Measurements from ENCODE around the gene ALDH5A1.

DNA sequence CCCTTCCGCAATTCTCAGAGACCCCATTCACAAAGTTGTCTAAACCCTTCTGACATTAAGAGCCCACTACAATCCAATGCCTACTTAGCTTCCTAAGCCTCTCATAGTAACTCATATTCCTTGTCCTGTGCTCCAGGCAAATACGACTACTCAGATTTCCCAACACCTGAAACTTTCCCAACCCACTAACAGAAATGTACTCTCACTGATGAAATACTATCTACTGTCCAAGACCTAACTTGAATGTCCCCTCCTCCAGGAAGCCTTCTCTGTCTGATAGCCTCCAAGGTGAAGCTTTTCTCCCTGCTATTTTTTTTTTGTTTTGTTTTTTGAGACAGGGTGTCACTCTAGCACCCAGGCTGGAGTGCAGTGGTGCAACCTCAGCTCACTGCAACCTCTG lies 35.8 kb upstream of the ALDH5A1 start:
- TF ChIP-seq, protein P1, sequence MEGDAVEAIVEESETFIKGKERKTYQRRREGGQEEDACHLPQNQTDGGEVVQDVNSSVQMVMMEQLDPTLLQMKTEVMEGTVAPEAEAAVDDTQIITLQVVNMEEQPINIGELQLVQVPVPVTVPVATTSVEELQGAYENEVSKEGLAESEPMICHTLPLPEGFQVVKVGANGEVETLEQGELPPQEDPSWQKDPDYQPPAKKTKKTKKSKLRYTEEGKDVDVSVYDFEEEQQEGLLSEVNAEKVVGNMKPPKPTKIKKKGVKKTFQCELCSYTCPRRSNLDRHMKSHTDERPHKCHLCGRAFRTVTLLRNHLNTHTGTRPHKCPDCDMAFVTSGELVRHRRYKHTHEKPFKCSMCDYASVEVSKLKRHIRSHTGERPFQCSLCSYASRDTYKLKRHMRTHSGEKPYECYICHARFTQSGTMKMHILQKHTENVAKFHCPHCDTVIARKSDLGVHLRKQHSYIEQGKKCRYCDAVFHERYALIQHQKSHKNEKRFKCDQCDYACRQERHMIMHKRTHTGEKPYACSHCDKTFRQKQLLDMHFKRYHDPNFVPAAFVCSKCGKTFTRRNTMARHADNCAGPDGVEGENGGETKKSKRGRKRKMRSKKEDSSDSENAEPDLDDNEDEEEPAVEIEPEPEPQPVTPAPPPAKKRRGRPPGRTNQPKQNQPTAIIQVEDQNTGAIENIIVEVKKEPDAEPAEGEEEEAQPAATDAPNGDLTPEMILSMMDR (conservative IDR thresholded peaks at IDR 0.05; ENCODE audit: low read length), result no peak
- no peak for TF ChIP-seq EZH2phosphoT487 (IDR thresholded peaks at IDR 0.05; ENCODE audit: borderline replicate concordance, low read depth, low read length)

All from OCI-LY7 (cell line).